ENCODE measurements around the gene RTL10. TPM values are rescaled to one million over a fixed set of nuclear protein-coding genes. Genes with fewer than 3 reads are reported as not detected.
"Not testable (repeated sequence)": the region's sequence is repeated elsewhere in the genome, so short reads cannot be mapped to it uniquely, and the experiment has no call there.

RTL10 gene
- polyA plus RNA-seq, 1 donor = 19.5 TPM

GRCh38 chr22:19890502-19891316 is 36.0 kb upstream of the RTL10 start:
- Histone ChIP-seq H3K27me3 (ENCODE audit: control insufficient read depth, insufficient read depth, low read length) (no peaks in the 10 kb centered on the region), H3K36me3 (ENCODE audit: control insufficient read depth, insufficient read depth, low read length) (peaks cover 21% of the 10 kb centered on the region), H3K4me3 (ENCODE audit: low read length) (no peak overlapping the region), H3K27ac (ENCODE audit: low read length) (no peak overlapping the region), H3K9me3 (ENCODE audit: control insufficient read depth, low read depth, low read length) (no peaks in the 10 kb centered on the region), H3K4me1 (ENCODE audit: control insufficient read depth, insufficient read depth, low read length) (peaks cover 23% of the 10 kb centered on the region)
- DNase-seq = no peak
- whole genome bisulfite sequencing (ENCODE audit: insufficient coverage, low lambda C conversion rate) = no CpG with 5 or more reads among the region's 20 CpGs

DNA sequence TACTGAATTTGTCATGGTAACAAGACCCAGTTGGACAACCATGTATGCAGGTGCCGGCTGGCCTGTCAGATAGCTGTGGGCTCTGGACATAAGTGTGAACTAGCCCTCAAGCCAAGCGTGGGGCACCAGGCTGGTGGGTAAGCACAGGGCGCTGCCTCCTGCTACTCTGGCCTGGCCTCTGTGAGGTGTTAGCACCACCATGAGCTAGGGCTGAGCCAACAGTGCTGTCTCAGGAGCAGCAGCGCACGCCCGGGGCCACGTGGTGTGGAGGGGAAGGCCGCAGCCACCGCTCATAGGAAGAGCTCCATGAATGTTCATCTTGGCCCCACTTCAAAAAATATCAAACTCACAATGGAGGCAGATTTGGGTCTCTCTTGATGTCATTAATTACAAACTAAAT is 35.3 kb upstream of the RTL10 start:
- H3K9me3 ChIP-seq (ENCODE audit: control insufficient read depth, low read depth, low read length) = no peaks in the 10 kb centered on the region
- no peak overlapping the region for H3K27ac ChIP-seq (ENCODE audit: low read length)
- peaks cover 23% of the 10 kb centered on the region for H3K4me1 ChIP-seq (ENCODE audit: control insufficient read depth, insufficient read depth, low read length)
- H3K27me3 ChIP-seq (ENCODE audit: control insufficient read depth, insufficient read depth, low read length) = no peaks in the 10 kb centered on the region
- H3K36me3 ChIP-seq (ENCODE audit: control insufficient read depth, insufficient read depth, low read length) = peaks cover 17% of the 10 kb centered on the region
- WGBS (ENCODE audit: insufficient coverage, low lambda C conversion rate) = no CpG with 5 or more reads among the region's 9 CpGs
- DNase-seq = no peak
- H3K4me3 ChIP-seq (ENCODE audit: low read length) = no peak overlapping the region

DNA sequence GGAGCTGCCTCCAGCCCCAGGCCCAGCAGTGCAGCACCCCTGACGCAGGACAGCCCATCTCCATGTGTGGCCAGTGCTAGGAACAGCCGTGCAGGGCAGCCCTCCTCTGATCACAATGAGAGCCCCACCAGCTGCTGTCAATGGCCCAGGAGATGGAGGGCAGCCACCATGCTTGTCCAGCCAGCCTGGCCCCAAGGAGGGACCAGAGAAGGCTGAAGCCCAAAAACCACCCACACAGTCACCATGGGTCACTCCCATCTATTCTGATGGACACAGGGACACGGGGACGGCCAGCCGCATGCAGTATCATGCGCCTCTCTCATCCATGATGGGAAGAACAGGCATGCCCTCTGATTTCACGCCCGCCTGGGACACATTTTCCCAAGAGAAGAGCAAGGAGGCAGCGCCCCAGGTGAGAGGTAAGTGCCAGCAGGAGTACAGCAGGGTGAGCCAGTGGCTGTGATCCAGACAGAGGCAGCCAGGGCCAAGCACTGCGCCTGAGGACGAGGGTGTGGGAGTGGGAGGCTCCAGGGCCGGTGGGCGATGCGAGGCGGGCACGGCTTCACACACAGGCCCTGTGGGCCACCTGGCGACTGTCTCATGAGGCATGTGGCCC is 33.6 kb upstream of the RTL10 start:
- WGBS (ENCODE audit: insufficient coverage, low lambda C conversion rate) = no CpG with 5 or more reads among the region's 17 CpGs
- Histone ChIP-seq H3K9me3 (ENCODE audit: control insufficient read depth, low read depth, low read length) (no peaks in the 10 kb centered on the region), H3K27ac (ENCODE audit: low read length) (no peak overlapping the region), H3K27me3 (ENCODE audit: control insufficient read depth, insufficient read depth, low read length) (no peaks in the 10 kb centered on the region), H3K4me3 (ENCODE audit: low read length) (no peak overlapping the region), H3K4me1 (ENCODE audit: control insufficient read depth, insufficient read depth, low read length) (peaks cover 23% of the 10 kb centered on the region), H3K36me3 (ENCODE audit: control insufficient read depth, insufficient read depth, low read length) (peaks cover 10% of the 10 kb centered on the region)
- DNase-seq = no peak

DNA sequence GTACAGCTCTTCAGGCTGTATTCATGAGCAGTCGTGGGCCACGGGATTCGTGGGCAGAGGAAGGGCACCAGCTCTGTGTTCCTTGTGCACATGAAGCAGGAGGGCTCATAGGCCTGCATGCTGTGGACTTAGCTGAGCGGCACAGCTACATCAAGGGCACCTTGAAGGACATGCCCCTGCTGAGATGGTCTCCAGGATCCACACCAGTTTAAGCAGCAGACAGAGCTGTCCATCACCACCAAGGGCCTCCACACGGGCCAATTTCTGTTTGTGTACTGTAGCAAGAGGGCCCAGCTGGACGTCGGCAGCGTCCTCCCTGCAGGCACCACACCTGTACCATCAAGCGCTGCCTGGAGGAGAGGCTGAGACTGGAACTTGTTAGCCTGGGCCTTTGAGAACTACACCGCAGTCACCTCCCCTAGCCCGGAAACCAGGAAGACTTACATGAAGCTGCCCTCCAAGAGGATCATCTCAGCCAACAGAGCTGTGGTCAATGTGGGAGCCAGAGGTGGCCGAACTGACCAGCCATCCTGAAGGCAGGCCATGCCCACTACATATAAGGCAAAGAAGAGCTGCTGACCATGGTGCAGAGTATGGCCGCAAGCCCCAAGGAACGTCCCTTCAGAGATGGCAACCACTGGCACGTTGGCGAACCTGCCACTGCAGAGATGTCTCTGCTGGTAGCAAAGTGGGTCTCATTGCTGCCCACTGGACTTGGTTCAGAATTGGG is 32.7 kb upstream of the RTL10 start:
- no CpG with 5 or more reads among the region's 16 CpGs for WGBS (ENCODE audit: insufficient coverage, low lambda C conversion rate)
- Histone ChIP-seq H3K27ac (ENCODE audit: low read length) (no peak overlapping the region), H3K4me3 (ENCODE audit: low read length) (no peak overlapping the region), H3K27me3 (ENCODE audit: control insufficient read depth, insufficient read depth, low read length) (no peaks in the 10 kb centered on the region), H3K9me3 (ENCODE audit: control insufficient read depth, low read depth, low read length) (no peaks in the 10 kb centered on the region), H3K4me1 (ENCODE audit: control insufficient read depth, insufficient read depth, low read length) (peaks cover 18% of the 10 kb centered on the region), H3K36me3 (ENCODE audit: control insufficient read depth, insufficient read depth, low read length) (peaks cover 17% of the 10 kb centered on the region)
- DNase-seq = no peak

GRCh38 chr22:19886605-19887255 is 32.1 kb upstream of the RTL10 start:
- Histone ChIP-seq H3K36me3 (ENCODE audit: control insufficient read depth, insufficient read depth, low read length) (peaks cover 18% of the 10 kb centered on the region), H3K27ac (ENCODE audit: low read length) (no peak overlapping the region), H3K4me1 (ENCODE audit: control insufficient read depth, insufficient read depth, low read length) (peaks cover 12% of the 10 kb centered on the region), H3K27me3 (ENCODE audit: control insufficient read depth, insufficient read depth, low read length) (no peaks in the 10 kb centered on the region), H3K4me3 (ENCODE audit: low read length) (no peak overlapping the region), H3K9me3 (ENCODE audit: control insufficient read depth, low read depth, low read length) (no peaks in the 10 kb centered on the region)
- DNase-seq = no peak
- 100% methylated on average over 1 of the region's 12 CpGs for WGBS (ENCODE audit: insufficient coverage, low lambda C conversion rate)

DNA sequence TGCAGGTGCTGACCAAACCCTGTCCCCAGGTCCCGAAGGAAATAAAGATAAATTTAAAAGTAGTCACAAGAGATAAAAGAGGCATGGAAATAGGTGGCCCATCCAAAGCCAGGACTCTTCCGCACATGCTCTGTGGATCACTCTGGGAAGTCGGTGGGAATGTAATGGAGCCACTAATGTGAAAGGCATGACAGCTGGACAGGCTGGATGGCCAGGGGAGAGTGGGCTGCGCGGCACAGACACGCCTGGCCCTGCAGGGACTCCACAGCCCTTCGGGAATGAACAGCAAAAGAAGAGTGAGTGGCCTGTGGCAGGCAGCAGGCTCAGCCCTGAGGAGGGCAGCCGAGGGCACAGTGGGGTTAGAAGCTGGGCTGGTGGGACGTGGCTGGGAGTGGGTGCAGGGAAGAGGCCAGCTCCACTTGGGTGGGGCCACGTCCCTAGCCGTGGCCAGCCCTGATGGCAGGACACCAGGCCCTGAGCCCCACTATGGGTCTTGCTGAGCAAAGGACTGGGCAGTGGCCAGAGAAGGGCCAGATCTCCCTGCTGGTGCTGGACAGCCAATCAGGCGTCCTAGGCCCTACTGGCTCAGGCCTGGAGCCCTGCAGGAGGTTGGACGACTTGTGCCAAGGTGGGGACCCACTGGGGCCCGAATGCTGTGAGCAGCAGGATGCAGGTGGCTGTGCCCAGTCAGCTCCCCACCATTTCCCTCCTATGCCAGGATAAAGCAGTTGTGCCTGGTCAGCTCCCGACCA is 31.3 kb upstream of the RTL10 start:
- Histone ChIP-seq H3K4me3 (ENCODE audit: low read length) (no peak overlapping the region), H3K27ac (ENCODE audit: low read length) (no peak overlapping the region), H3K27me3 (ENCODE audit: control insufficient read depth, insufficient read depth, low read length) (no peaks in the 10 kb centered on the region), H3K4me1 (ENCODE audit: control insufficient read depth, insufficient read depth, low read length) (peaks cover 11% of the 10 kb centered on the region), H3K36me3 (ENCODE audit: control insufficient read depth, insufficient read depth, low read length) (peaks cover 18% of the 10 kb centered on the region), H3K9me3 (ENCODE audit: control insufficient read depth, low read depth, low read length) (no peaks in the 10 kb centered on the region)
- no peak for DNase-seq
- WGBS (ENCODE audit: insufficient coverage, low lambda C conversion rate) = no CpG with 5 or more reads among the region's 15 CpGs

DNA sequence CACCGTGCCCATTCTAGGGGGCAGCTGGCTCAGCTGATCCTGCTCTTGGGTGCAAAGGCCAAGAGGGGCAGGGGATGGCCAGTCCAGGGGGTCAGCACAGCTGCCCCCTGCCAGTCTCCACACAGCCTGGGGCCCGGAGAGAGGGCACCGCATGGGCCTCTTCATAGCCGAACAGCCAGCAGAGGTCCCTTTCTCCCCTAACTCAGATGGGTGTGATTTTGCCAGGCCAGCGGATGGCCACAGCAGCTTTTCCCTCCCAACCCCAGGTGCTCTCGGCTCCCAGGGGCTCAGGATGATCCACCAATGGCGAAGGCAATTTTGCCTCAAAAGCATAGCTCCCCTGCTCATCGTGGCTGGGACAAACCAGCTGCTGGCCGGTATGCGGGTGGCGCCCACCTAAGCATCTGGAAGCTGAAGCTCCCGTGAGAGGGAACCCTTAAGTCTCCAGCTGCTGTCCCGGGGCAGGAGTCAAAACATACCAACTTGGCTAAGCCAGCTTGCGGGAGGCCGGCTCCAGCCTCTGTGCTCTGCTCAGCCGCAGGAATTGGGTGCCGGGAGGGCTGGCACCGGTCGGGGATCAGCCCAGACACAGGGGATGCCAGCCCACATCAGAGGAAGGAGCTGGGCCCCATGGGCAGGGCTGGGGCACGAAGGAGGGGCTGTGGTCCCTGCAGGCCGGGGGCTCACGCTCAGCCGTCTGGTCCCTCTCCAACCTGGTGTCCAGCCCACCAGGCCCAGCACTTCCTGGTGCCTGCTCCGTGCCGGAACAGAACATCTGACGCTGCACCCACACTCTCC is 30.5 kb upstream of the RTL10 start:
- H3K36me3 ChIP-seq (ENCODE audit: control insufficient read depth, insufficient read depth, low read length) = peaks cover 16% of the 10 kb centered on the region
- WGBS (ENCODE audit: insufficient coverage, low lambda C conversion rate) = no CpG with 5 or more reads among the region's 26 CpGs
- DNase-seq = no peak
- H3K27me3 ChIP-seq (ENCODE audit: control insufficient read depth, insufficient read depth, low read length) = no peaks in the 10 kb centered on the region
- H3K9me3 ChIP-seq (ENCODE audit: control insufficient read depth, low read depth, low read length) = no peaks in the 10 kb centered on the region
- H3K4me3 ChIP-seq (ENCODE audit: low read length) = no peak overlapping the region
- H3K27ac ChIP-seq (ENCODE audit: low read length) = no peak overlapping the region
- peaks cover 12% of the 10 kb centered on the region for H3K4me1 ChIP-seq (ENCODE audit: control insufficient read depth, insufficient read depth, low read length)

DNA sequence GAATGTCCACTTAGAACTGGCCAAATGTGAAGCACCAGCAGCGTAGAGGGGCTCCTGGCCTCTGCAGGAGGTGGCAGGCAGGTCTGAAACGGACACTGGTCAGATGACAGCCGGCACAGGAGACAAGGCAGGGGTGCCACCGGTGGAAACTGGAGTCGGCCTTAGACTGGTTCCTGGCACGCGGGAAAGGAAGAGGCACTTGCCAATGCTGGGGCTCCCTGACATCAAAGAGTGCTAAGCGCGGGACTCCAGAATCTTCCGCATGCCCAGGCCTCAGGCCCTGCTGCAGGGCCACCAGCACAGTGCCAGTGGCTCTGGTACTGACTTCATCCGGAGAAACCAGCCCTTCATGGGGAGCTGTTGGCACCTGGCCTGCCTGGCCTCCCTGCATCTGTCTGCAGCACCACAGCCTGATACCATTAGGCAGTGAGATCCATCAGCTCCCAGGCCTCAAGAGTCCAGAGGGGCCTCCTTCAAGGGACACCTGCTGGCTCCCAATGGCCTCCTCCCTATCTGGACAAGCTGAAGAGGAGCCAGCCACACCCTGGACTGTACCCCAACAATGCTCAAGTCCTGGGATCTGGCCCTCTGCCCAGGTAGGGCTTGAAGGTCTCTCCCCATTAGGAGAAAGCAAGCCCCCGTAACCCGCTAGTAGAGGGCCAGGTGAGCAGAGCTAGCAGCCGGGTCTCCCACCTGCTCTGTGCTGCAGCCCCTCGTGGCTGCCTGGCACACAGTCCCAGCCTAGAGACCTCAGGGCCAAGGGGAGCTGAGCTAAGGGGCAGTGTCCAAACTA is 29.7 kb upstream of the RTL10 start:
- Histone ChIP-seq H3K27me3 (ENCODE audit: control insufficient read depth, insufficient read depth, low read length) (no peaks in the 10 kb centered on the region), H3K4me3 (ENCODE audit: low read length) (no peak overlapping the region), H3K9me3 (ENCODE audit: control insufficient read depth, low read depth, low read length) (no peaks in the 10 kb centered on the region), H3K4me1 (ENCODE audit: control insufficient read depth, insufficient read depth, low read length) (peaks cover 12% of the 10 kb centered on the region), H3K27ac (ENCODE audit: low read length) (no peak overlapping the region), H3K36me3 (ENCODE audit: control insufficient read depth, insufficient read depth, low read length) (peaks cover 17% of the 10 kb centered on the region)
- no CpG with 5 or more reads among the region's 15 CpGs for WGBS (ENCODE audit: insufficient coverage, low lambda C conversion rate)
- DNase-seq = no peak

GRCh38 chr22:19883446-19883845 is 28.8 kb upstream of the RTL10 start:
- WGBS (ENCODE audit: insufficient coverage, low lambda C conversion rate) = no CpG with 5 or more reads among the region's 8 CpGs
- Histone ChIP-seq H3K4me1 (ENCODE audit: control insufficient read depth, insufficient read depth, low read length) (peaks cover 12% of the 10 kb centered on the region), H3K36me3 (ENCODE audit: control insufficient read depth, insufficient read depth, low read length) (peaks cover 15% of the 10 kb centered on the region)
- H3K4me3 ChIP-seq (ENCODE audit: low read length); DNase-seq; H3K27me3 ChIP-seq (ENCODE audit: control insufficient read depth, insufficient read depth, low read length); H3K9me3 ChIP-seq (ENCODE audit: control insufficient read depth, low read depth, low read length); H3K27ac ChIP-seq (ENCODE audit: low read length): not testable (repeated sequence)

Measured in large intestine (tissue), 3 donors.